HepG2 (cell line): ENCODE measurements around the gene ARHGEF16. TPM values are rescaled to one million over a fixed set of nuclear protein-coding genes. Genes with fewer than 3 reads are reported as not detected.
A peak's percentile ranks its signal among the peaks of the same experiment; 100 is the strongest.

ENCODE experiments used
- ARID2 ChIP-seq: sonication (generic); formaldehyde crosslinking; IDR thresholded peaks from 2 replicates; pipeline ENCODE4 v1.8.1; 2022; ENCODE audit warnings: mild to moderate bottlenecking, missing genetic modification reagents, borderline replicate concordance
- CCAR2 ChIP-seq: fragments of 200-400 bp; formaldehyde crosslinking; optimal IDR thresholded peaks from 2 replicates; pipeline ENCODE3; 2018; ENCODE audit warnings: low read depth, mild to moderate bottlenecking, low read length, moderate library complexity
- CCDC6 ChIP-seq: sonication (generic); formaldehyde crosslinking; IDR thresholded peaks from 2 replicates; pipeline ENCODE4 v1.8.1; 2022; ENCODE audit warnings: mild to moderate bottlenecking, missing genetic modification reagents, moderate library complexity
- ETV5 ChIP-seq: IDR thresholded peaks from 2 replicates; pipeline ENCODE4 v1.6.1; 2018; ENCODE audit warnings: missing biosample characterization, missing genetic modification reagents, inconsistent platforms, borderline replicate concordance
- ETV6 ChIP-seq: sonication (generic); formaldehyde crosslinking; conservative IDR thresholded peaks from 2 replicates; pipeline ENCODE4 v1.4.0; 2020; ENCODE audit warnings: missing genetic modification reagents
- EZH2 ChIP-seq: conservative IDR thresholded peaks from 2 replicates; pipeline ENCODE4 v1.6.1; 2012; ENCODE audit warnings: mild to moderate bottlenecking, low read depth, low read length, moderate library complexity
- FOXA3 ChIP-seq: IDR thresholded peaks from 2 replicates; pipeline ENCODE4 v1.6.1; 2016; ENCODE audit warnings: missing genetic modification reagents, missing compliant biosample characterization
- FOXC1 ChIP-seq: sonication (generic); formaldehyde crosslinking; IDR thresholded peaks from 2 replicates; pipeline ENCODE4 v1.8.0; 2022; ENCODE audit warnings: mild to moderate bottlenecking, missing genetic modification reagents, borderline replicate concordance
- IRF1 ChIP-seq: sonication (generic); formaldehyde crosslinking; IDR thresholded peaks from 2 replicates; pipeline ENCODE4 v1.4.0; 2020; ENCODE audit warnings: low read depth, mild to moderate bottlenecking, missing genetic modification reagents
- NCOA2 ChIP-seq: sonication (generic); formaldehyde crosslinking; IDR thresholded peaks from 2 replicates; pipeline ENCODE4 v1.8.0; 2022; ENCODE audit warnings: inconsistent platforms
- NRL ChIP-seq: sonication (generic); formaldehyde crosslinking; IDR thresholded peaks from 2 replicates; pipeline ENCODE4 v1.5.0; 2020; ENCODE audit warnings: missing genetic modification reagents, mild to moderate bottlenecking, moderate library complexity, borderline replicate concordance
- RFX1 ChIP-seq: fragments of 450-650 bp; IDR thresholded peaks from 2 replicates; pipeline ENCODE4 v1.6.1; 2017
- SAFB2 ChIP-seq: sonication (generic); formaldehyde crosslinking; IDR thresholded peaks from 2 replicates; pipeline ENCODE4 v1.5.1; 2020; ENCODE audit warnings: missing genetic modification reagents, low read depth, mild to moderate bottlenecking, borderline replicate concordance
- SMAD9 ChIP-seq: sonication (generic); formaldehyde crosslinking; IDR thresholded peaks from 2 replicates; pipeline ENCODE4 v1.5.1; 2020; ENCODE audit warnings: mild to moderate bottlenecking, missing genetic modification reagents
- ZBTB46 ChIP-seq: sonication (generic); formaldehyde crosslinking; IDR thresholded peaks from 2 replicates; pipeline ENCODE4 v1.4.0; 2020; ENCODE audit warnings: mild to moderate bottlenecking, missing genetic modification reagents, borderline replicate concordance
- ZNF430 ChIP-seq: sonication (generic); formaldehyde crosslinking; IDR thresholded peaks from 2 replicates; pipeline ENCODE4 v1.9.0; 2021; ENCODE audit warnings: mild to moderate bottlenecking, missing genetic modification reagents
- ZNF841 ChIP-seq: sonication (generic); formaldehyde crosslinking; IDR thresholded peaks from 2 replicates; pipeline ENCODE4 v1.8.1; 2023; ENCODE audit warnings: missing genetic modification reagents, borderline replicate concordance
- ZSCAN30 ChIP-seq: sonication (generic); formaldehyde crosslinking; IDR thresholded peaks from 2 replicates; pipeline ENCODE4 v1.5.0; 2020; ENCODE audit warnings: mild to moderate bottlenecking, missing genetic modification reagents
- ZZZ3 ChIP-seq: sonication (generic); formaldehyde crosslinking; IDR thresholded peaks from 2 replicates; pipeline ENCODE4 v1.4.0; 2020; ENCODE audit warnings: missing genetic modification reagents, mild to moderate bottlenecking, borderline replicate concordance
- polyA plus RNA-seq, 8 experiments: library from polyadenylated mRNA; depleted of rRNA in 3 of 8; stranded (reverse) in 7 of 8; unstranded in 1 of 8; fragments of >200 nt; fragmentation: Illumina TruSeq in 4 of 8; extraction: Trizol in 4 of 8; gene quantifications; 2 replicates each; pipeline versions ENCODE4 v1.2.1 to v1.2.3, GENCODE V29; 2011 to 2016; ENCODE audit warnings: low read depth in 4 of 8, missing spikeins in 1 of 8, mixed read lengths in 1 of 8; ENCODE audit not compliant: insufficient read depth in 1 of 8
- total RNA-seq, 5 experiments: library from RNA; depleted of rRNA; stranded (reverse); fragments of >200 nt; fragmentation: Illumina TruSeq; extraction: Trizol; gene quantifications; 2 replicates each; pipeline ENCODE4 v1.2.3, GENCODE V29; 2016; ENCODE audit warnings: low read depth in 1 of 5
- TF ChIP-seq, protein P1 (sequence below): sonication (generic); formaldehyde crosslinking; IDR thresholded peaks from 2 replicates; pipeline ENCODE4 v1.4.0; 2020; ENCODE audit warnings: missing genetic modification reagents; ENCODE audit errors: not compliant biosample characterization
- TF ChIP-seq, protein P2 (sequence below): IDR thresholded peaks from 2 replicates; pipeline ENCODE4 v1.4.0; 2020; ENCODE audit warnings: mild to moderate bottlenecking, missing genetic modification reagents
- TF ChIP-seq, protein P3 (sequence below): sonication (generic); formaldehyde crosslinking; IDR thresholded peaks from 2 replicates; pipeline ENCODE4 v1.8.0; 2022; ENCODE audit warnings: mild to moderate bottlenecking, missing genetic modification reagents

The ARHGEF16 gene
- total and polyA plus RNA-seq, 2 of the 13 experiments (the other 11 are each of a cell fraction or from before 2014, with no cell fraction given), result 20.3 to 39.9 TPM

- no peak for TF ChIP-seq IRF1 (CRISPR knock-in tag)
- TF ChIP-seq SMAD9, result no peak
- TF ChIP-seq ZSCAN30 (CRISPR knock-in tag), result no peak
- TF ChIP-seq ARID2, result no peak
- TF ChIP-seq RFX1, result no peak
- TF ChIP-seq, protein P1, sequence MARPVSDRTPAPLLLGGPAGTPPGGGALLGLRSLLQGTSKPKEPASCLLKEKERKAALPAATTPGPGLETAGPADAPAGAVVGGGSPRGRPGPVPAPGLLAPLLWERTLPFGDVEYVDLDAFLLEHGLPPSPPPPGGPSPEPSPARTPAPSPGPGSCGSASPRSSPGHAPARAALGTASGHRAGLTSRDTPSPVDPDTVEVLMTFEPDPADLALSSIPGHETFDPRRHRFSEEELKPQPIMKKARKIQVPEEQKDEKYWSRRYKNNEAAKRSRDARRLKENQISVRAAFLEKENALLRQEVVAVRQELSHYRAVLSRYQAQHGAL, result no peak
- TF ChIP-seq ETV6, result no peak
- TF ChIP-seq SAFB2, result no peak
- TF ChIP-seq, protein P2, sequence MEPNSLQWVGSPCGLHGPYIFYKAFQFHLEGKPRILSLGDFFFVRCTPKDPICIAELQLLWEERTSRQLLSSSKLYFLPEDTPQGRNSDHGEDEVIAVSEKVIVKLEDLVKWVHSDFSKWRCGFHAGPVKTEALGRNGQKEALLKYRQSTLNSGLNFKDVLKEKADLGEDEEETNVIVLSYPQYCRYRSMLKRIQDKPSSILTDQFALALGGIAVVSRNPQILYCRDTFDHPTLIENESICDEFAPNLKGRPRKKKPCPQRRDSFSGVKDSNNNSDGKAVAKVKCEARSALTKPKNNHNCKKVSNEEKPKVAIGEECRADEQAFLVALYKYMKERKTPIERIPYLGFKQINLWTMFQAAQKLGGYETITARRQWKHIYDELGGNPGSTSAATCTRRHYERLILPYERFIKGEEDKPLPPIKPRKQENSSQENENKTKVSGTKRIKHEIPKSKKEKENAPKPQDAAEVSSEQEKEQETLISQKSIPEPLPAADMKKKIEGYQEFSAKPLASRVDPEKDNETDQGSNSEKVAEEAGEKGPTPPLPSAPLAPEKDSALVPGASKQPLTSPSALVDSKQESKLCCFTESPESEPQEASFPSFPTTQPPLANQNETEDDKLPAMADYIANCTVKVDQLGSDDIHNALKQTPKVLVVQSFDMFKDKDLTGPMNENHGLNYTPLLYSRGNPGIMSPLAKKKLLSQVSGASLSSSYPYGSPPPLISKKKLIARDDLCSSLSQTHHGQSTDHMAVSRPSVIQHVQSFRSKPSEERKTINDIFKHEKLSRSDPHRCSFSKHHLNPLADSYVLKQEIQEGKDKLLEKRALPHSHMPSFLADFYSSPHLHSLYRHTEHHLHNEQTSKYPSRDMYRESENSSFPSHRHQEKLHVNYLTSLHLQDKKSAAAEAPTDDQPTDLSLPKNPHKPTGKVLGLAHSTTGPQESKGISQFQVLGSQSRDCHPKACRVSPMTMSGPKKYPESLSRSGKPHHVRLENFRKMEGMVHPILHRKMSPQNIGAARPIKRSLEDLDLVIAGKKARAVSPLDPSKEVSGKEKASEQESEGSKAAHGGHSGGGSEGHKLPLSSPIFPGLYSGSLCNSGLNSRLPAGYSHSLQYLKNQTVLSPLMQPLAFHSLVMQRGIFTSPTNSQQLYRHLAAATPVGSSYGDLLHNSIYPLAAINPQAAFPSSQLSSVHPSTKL (CRISPR knock-in tag), result 0 out of 2 replicates have a peak, but pooled peaks have one; percentile 22
- TF ChIP-seq CCAR2, result no peak
- TF ChIP-seq, protein P3, sequence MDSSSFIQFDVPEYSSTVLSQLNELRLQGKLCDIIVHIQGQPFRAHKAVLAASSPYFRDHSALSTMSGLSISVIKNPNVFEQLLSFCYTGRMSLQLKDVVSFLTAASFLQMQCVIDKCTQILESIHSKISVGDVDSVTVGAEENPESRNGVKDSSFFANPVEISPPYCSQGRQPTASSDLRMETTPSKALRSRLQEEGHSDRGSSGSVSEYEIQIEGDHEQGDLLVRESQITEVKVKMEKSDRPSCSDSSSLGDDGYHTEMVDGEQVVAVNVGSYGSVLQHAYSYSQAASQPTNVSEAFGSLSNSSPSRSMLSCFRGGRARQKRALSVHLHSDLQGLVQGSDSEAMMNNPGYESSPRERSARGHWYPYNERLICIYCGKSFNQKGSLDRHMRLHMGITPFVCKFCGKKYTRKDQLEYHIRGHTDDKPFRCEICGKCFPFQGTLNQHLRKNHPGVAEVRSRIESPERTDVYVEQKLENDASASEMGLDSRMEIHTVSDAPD (CRISPR knock-in tag), result no peak
- TF ChIP-seq ZNF841 (CRISPR knock-in tag), result no peak
- TF ChIP-seq ZBTB46 (CRISPR knock-in tag), result no peak
- peak; percentile 73 for TF ChIP-seq FOXC1 (CRISPR knock-in tag)
- TF ChIP-seq NCOA2, result no peak; the same call in 1 of the 2 replicates
- TF ChIP-seq EZH2, result no peak
- no peak for TF ChIP-seq CCDC6 (CRISPR knock-in tag)
- no peak for TF ChIP-seq NRL (CRISPR knock-in tag)
- TF ChIP-seq ZNF430, result no peak
- TF ChIP-seq FOXA3 (CRISPR knock-in tag), result peak; percentile 6; the same call in 1 of the 2 replicates
- peak; percentile 73; the same call in 1 of the 2 replicates for TF ChIP-seq ZZZ3
- TF ChIP-seq ETV5 (CRISPR knock-in tag), result peak; percentile 22; the same call in 1 of the 2 replicates
These were observed 1.2 kb upstream of the ARHGEF16 start (continued) for GRCh38 chr1:3453203-3453761.
